Tibial nerve (tissue), 4 donors: Measurements from ENCODE around the gene KCP. TPM values are rescaled to one million over a fixed set of nuclear protein-coding genes. Genes with fewer than 3 reads are reported as not detected.

Experiments used
- DNase-seq, 2 donors: peaks; one replicate each; pipeline ENCODE4 v3.0.0-alpha.2; 2019; ENCODE audit warnings: low spot score in 2 of 2
- H3K27ac ChIP-seq, 4 donors: fragments of 200-600 bp; sonication (generic) in 3 of 4; one replicate each; pipeline ENCODE4 v1.5.1; 2017 to 2019; ENCODE audit warnings: mild to moderate bottlenecking in 1 of 4
- H3K27me3 ChIP-seq, 2 donors: fragments of 200-600 bp; sonication (generic) in 1 of 2; one replicate each; pipeline versions ENCODE4 v1.5.1 to v1.6.0; 2017 to 2019
- H3K36me3 ChIP-seq, 3 donors: fragments of 200-600 bp; sonication (generic); one replicate each; pipeline ENCODE4 v1.5.1; 2018 to 2019
- H3K4me1 ChIP-seq, 4 donors: fragments of 200-600 bp; sonication (generic) in 3 of 4; one replicate each; pipeline ENCODE4 v1.5.1; 2017 to 2019
- H3K4me3 ChIP-seq, 4 donors: fragments of 200-600 bp; sonication (generic) in 3 of 4; one replicate each; pipeline ENCODE4 v1.5.1; 2017 to 2019; ENCODE audit warnings: mild to moderate bottlenecking in 1 of 4, moderate library complexity in 1 of 4
- H3K9me3 ChIP-seq, 4 donors: fragments of 200-600 bp; sonication (generic) in 3 of 4; one replicate each; pipeline ENCODE4 v1.5.1; 2017 to 2019
- CTCF ChIP-seq, 5 experiments: fragments of 200-600 bp in 3 of 5; fragments of 450-650 bp in 2 of 5; sonication (generic) in 3 of 5; IDR thresholded peaks; one replicate each; pipeline ENCODE4 v1.5.1; 2016 to 2019; ENCODE audit warnings: antibody characterized with exemption in 5 of 5, mild to moderate bottlenecking in 3 of 5, moderate library complexity in 2 of 5
- EP300 ChIP-seq, 2 donors: sonication (generic); formaldehyde crosslinking; IDR thresholded peaks; one replicate each; pipeline ENCODE4 v1.6.1; 2017; ENCODE audit warnings: antibody characterized with exemption in 2 of 2, mild to moderate bottlenecking in 1 of 2
- POLR2A ChIP-seq, 2 donors: fragments of 450-650 bp; IDR thresholded peaks; one replicate each; pipeline ENCODE4 v1.6.1; 2017; ENCODE audit warnings: antibody characterized with exemption in 2 of 2, mild to moderate bottlenecking in 2 of 2, moderate library complexity in 2 of 2
- WGBS, 2 donors: methylation state at CpG; one replicate each; pipeline ENCODE4 v1.1.5; 2018; 5-methylcytosine and 5-hydroxymethylcytosine counted together
- total RNA-seq, 4 donors: library from RNA; depleted of rRNA; stranded (reverse); fragments of >200 nt; gene quantifications; one replicate each; pipeline ENCODE4 v1.1.0, GENCODE V29; 2016

The KCP gene
- total RNA-seq, 4 donors from 2014 or later: 0.21 to 0.90 (median 0.40) TPM

DNA sequence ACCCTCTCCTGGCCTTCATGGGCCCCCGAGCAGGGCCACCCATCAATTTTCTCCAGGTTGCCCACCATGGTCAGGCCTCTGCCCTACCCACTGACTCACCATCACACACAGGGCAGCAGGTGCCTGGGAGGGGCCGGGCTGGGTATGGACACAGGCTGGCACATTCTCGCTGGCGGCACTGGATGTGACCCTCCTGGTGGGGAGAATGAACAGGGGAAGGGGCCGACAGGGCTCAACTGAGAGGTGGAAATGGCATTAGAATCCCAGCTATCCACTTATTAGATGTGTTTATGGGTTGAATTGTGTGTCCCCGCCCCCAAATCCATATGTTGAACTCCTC lies 16.4 kb downstream of the KCP start:
- H3K36me3 ChIP-seq: no peaks in the 10 kb centered on the region
- no peak overlapping the region for H3K4me3 ChIP-seq
- no peak overlapping the region for H3K27ac ChIP-seq
- DNase-seq: no peak
- H3K9me3 ChIP-seq: peaks cover 0 to 2% (median 0%) of the 10 kb centered on the region in 4 donors
- no peak for TF ChIP-seq POLR2A (IDR thresholded peaks at IDR 0.05)
- no peak for TF ChIP-seq EP300 (IDR thresholded peaks at IDR 0.05)
- no peak for TF ChIP-seq CTCF (IDR thresholded peaks at IDR 0.05)
- WGBS, 2 donors: 85 to 98% methylated on average over 4 to 6 of the region's 6 CpGs
- peaks cover 0 to 19% of the 10 kb centered on the region in 2 donors for H3K27me3 ChIP-seq
- H3K4me1 ChIP-seq: peaks cover 0 to 10% (median 3%) of the 10 kb centered on the region in 4 donors

DNA sequence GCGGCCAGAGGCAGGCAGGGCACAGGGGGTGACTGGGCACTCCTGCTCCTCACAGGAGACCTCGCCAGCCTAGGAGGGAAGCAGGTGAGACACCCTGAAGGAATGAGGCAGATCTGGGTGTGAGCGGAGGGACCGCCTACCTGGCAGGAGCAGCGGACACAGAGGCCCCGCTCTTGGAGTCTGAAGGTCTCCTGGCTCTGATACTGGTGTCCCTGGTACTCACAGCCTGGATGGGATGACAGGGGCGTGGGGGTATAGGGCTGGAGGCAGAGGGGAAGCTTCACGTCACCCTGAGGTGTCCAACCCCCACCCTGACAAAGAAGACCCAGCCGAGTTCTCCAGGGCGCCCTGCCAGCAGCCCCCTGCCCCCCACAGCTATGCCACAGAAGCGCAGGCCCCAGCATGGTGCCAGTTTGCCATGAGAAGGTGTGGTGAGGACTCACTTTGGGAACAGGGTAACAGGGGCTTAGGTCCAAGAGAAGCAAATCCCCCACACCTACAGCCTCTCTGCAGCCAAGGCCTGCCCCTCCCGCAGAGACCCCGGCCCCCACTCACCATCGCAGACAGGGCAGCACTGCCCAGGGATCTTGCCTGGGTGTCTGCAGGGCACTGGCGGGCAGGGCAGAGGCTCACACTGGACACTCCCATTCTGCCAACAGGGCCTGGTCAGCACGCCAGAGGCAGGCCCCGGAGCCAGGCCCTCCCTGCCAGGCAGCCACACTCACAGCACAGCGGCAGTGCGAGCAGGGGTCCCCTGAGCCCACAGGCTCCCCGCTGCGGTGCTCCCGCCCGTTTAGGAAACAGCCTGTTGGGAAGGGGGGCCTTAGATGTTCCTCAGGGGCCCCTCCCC lies 17.0 kb downstream of the KCP start:
- H3K27me3 ChIP-seq: peaks cover 0 to 19% of the 10 kb centered on the region in 2 donors
- WGBS, 2 donors: 86 to 89% methylated on average over 10 of the region's 23 CpGs
- no peak for DNase-seq
- no peak for TF ChIP-seq CTCF (IDR thresholded peaks at IDR 0.05)
- TF ChIP-seq EP300 (IDR thresholded peaks at IDR 0.05): no peak
- no peak for TF ChIP-seq POLR2A (IDR thresholded peaks at IDR 0.05)
- peaks cover 0 to 10% (median 3%) of the 10 kb centered on the region in 4 donors for H3K4me1 ChIP-seq
- H3K27ac ChIP-seq: no peak overlapping the region
- H3K36me3 ChIP-seq: no peaks in the 10 kb centered on the region
- no peaks in the 10 kb centered on the region for H3K9me3 ChIP-seq
- no peak overlapping the region for H3K4me3 ChIP-seq

DNA sequence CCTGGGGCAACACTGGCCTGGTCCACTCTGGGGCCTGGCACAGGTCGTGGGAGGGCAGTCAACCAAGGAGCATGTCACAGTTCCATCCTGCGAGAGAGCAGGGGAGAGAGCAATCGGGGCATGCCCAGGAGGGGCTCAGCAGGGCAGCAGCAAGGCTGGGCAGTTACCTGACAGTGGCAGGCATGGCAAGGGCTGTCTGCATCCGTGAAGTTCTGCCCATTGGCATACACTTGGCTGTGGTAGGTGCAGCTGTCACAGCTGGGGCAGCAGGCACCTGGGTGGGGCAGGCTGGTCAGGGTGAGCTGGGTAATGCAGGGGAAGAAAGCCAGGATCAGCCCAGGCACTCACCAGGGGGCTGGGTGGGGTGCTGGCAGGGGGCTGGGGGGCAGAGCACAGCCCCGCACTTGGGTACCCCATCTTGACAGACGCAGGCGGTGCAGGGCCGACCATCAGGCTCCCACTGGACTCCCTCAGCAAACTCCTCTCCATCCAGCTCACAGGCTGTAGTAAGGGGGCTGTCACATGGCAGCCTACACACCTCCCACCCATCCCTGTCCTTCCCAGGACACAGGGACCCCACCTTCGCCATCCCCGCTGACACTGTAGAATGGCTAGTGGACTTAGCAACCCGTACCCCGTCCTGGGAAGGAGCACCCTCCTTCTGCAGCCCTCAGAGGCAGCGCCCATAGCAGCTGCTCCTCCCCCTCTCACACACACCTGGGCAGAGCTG lies 17.8 kb downstream of the KCP start:
- no peaks in the 10 kb centered on the region for H3K9me3 ChIP-seq
- no peak for DNase-seq
- 87 to 91% methylated on average over 5 to 13 of the region's 13 CpGs for WGBS, 2 donors
- TF ChIP-seq POLR2A (IDR thresholded peaks at IDR 0.05) (no peak), CTCF (IDR thresholded peaks at IDR 0.05) (no peak), EP300 (IDR thresholded peaks at IDR 0.05) (no peak)
- H3K4me1 ChIP-seq: peaks cover 0 to 10% (median 3%) of the 10 kb centered on the region in 4 donors
- peaks cover 0 to 19% of the 10 kb centered on the region in 2 donors for H3K27me3 ChIP-seq
- H3K36me3 ChIP-seq: no peaks in the 10 kb centered on the region
- no peak overlapping the region for H3K4me3 ChIP-seq
- H3K27ac ChIP-seq: no peak overlapping the region

DNA sequence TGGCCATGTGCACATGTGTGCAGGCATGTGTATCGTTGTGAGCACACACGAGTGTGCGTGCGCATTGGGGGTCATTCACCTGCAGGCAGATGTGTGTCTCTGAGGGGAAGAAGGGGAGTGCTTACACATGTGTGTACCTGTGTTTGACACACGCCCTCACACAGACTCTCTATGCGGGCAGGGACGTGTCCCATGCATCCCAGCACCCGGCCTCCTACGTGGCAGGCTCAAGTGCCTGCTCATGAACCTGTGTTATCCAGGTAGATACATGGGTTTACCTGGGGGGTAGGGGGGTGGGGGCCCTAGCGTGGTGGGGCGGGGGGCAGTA lies 18.6 kb downstream of the KCP start:
- TF ChIP-seq EP300 (IDR thresholded peaks at IDR 0.05) (no peak), POLR2A (IDR thresholded peaks at IDR 0.05) (no peak), CTCF (IDR thresholded peaks at IDR 0.05) (no peak)
- no peak overlapping the region for H3K27ac ChIP-seq
- H3K4me3 ChIP-seq: no peak overlapping the region
- 84 to 86% methylated on average over 8 to 11 of the region's 11 CpGs for WGBS, 2 donors
- peaks cover 0 to 24% of the 10 kb centered on the region in 2 donors for H3K27me3 ChIP-seq
- H3K36me3 ChIP-seq: no peaks in the 10 kb centered on the region
- peaks cover 0 to 10% (median 3%) of the 10 kb centered on the region in 4 donors for H3K4me1 ChIP-seq
- no peak for DNase-seq
- no peaks in the 10 kb centered on the region for H3K9me3 ChIP-seq
